Mammary epithelial cell (primary cell): ENCODE results near the gene TRPM2.

Experiments used
- EZH2 ChIP-seq: IDR thresholded peaks from 2 replicates; pipeline ENCODE4 v1.6.1; 2012; ENCODE audit warnings: low read length, inconsistent platforms, borderline replicate concordance
- TF ChIP-seq, protein P1 (sequence below), 2 donors: IDR thresholded peaks in 1 of 2; conservative IDR thresholded peaks in 1 of 2; 2 replicates each; pipeline ENCODE4 v1.5.1; 2011 to 2012; ENCODE audit warnings: inconsistent platforms in 2 of 2, low read length in 2 of 2, mild to moderate bottlenecking in 2 of 2, control low read depth in 1 of 2, low read depth in 1 of 2; ENCODE audit not compliant: insufficient read depth in 1 of 2; ENCODE audit errors: extremely low read depth in 1 of 2

GRCh38 chr21:44462834-44463200 lies 109.4 kb downstream of the TRPM2 start:
- TF ChIP-seq EZH2: no peak
- TF ChIP-seq, protein P1, sequence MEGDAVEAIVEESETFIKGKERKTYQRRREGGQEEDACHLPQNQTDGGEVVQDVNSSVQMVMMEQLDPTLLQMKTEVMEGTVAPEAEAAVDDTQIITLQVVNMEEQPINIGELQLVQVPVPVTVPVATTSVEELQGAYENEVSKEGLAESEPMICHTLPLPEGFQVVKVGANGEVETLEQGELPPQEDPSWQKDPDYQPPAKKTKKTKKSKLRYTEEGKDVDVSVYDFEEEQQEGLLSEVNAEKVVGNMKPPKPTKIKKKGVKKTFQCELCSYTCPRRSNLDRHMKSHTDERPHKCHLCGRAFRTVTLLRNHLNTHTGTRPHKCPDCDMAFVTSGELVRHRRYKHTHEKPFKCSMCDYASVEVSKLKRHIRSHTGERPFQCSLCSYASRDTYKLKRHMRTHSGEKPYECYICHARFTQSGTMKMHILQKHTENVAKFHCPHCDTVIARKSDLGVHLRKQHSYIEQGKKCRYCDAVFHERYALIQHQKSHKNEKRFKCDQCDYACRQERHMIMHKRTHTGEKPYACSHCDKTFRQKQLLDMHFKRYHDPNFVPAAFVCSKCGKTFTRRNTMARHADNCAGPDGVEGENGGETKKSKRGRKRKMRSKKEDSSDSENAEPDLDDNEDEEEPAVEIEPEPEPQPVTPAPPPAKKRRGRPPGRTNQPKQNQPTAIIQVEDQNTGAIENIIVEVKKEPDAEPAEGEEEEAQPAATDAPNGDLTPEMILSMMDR (conservative IDR thresholded peaks at IDR 0.05 in 1 of 2, IDR thresholded peaks at IDR 0.05 in 1 of 2; ENCODE audit: extremely low read depth in 1 of 2, insufficient read depth in 1 of 2, low read depth in 1 of 2, low read length in 2 of 2): no peak
